Activated CD8-positive, alpha-beta memory T cell treated with anti-CD3 and anti-CD28 coated beads for 48 hours (primary cell): ENCODE data around the gene SBF2.

Experiments used
- DNase-seq, 3 experiments: peaks; one replicate each; pipeline ENCODE4 v3.0.0-alpha.2; 2020; ENCODE audit warnings: low read depth in 2 of 3, low spot score in 2 of 3

The SBF2 gene

GRCh38 chr11:10317776-10318526 is 23.9 kb upstream of the SBF2 start:
- DNase-seq = no peak

GRCh38 chr11:10317151-10317755 is 23.2 kb upstream of the SBF2 start:
- no peak for DNase-seq

GRCh38 chr11:10315083-10315482 is 21.1 kb upstream of the SBF2 start:
- DNase-seq = no peak

- DNase-seq = no peak
These were observed 20.4 kb upstream of the SBF2 start for GRCh38 chr11:10314199-10315072.

- no peak for DNase-seq
These were observed 17.8 kb upstream of the SBF2 start for GRCh38 chr11:10311802-10312201.

GRCh38 chr11:10310301-10310841 is 16.4 kb upstream of the SBF2 start:
- no peak for DNase-seq

GRCh38 chr11:10309163-10310093 is 15.4 kb upstream of the SBF2 start:
- DNase-seq = no peak

GRCh38 chr11:10308201-10308954 is 14.4 kb upstream of the SBF2 start:
- DNase-seq = no peak

- peak; percentile 70 to 83 (median 81) for DNase-seq
These were observed 13.6 kb upstream of the SBF2 start for GRCh38 chr11:10307400-10308200.

GRCh38 chr11:10307022-10307399 is 13.0 kb upstream of the SBF2 start:
- no peak for DNase-seq

GRCh38 chr11:10305964-10306918 is 12.2 kb upstream of the SBF2 start:
- DNase-seq = no peak

GRCh38 chr11:10305262-10305963 is 11.4 kb upstream of the SBF2 start:
- no peak for DNase-seq

GRCh38 chr11:10304495-10305261 is 10.7 kb upstream of the SBF2 start, which contains the start of gene ADM:
Gene ADM (plus strand): TSS chr11:10305073. CDS start chr11:10305701, 628 bp downstream.
- DNase-seq = no peak

- no peak for DNase-seq
These were observed 9.7 kb upstream of the SBF2 start for GRCh38 chr11:10303558-10304363.

- no peak for DNase-seq
These were observed 8.9 kb upstream of the SBF2 start for GRCh38 chr11:10302744-10303557.
